ENCODE measurements around the gene TFDP2.
"Not testable (repeated sequence)": the region's sequence is repeated elsewhere in the genome, so short reads cannot be mapped to it uniquely, and the experiment has no call there.

Gene TFDP2

DNA sequence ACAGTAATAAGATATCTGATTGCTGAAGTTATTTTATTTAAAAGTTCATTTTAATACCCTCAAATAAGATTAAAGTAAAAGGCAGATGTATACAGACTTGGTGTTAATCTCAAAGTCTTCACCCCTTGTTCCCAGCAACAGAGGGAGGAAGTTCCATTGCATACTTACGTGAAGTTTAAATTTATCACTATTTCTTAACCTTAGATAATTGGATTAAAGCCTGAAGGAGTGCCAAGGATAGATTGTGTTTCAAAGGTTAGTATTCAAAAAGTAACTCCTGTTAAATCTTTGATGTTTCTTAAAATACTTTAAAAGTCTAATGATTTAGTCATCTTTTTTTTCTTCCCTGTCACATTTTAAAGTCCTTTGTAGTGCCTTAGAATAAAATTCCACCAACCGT is 233.6 kb downstream of the TFDP2 start:
- TF ChIP-seq, protein P1, sequence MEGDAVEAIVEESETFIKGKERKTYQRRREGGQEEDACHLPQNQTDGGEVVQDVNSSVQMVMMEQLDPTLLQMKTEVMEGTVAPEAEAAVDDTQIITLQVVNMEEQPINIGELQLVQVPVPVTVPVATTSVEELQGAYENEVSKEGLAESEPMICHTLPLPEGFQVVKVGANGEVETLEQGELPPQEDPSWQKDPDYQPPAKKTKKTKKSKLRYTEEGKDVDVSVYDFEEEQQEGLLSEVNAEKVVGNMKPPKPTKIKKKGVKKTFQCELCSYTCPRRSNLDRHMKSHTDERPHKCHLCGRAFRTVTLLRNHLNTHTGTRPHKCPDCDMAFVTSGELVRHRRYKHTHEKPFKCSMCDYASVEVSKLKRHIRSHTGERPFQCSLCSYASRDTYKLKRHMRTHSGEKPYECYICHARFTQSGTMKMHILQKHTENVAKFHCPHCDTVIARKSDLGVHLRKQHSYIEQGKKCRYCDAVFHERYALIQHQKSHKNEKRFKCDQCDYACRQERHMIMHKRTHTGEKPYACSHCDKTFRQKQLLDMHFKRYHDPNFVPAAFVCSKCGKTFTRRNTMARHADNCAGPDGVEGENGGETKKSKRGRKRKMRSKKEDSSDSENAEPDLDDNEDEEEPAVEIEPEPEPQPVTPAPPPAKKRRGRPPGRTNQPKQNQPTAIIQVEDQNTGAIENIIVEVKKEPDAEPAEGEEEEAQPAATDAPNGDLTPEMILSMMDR (IDR thresholded peaks at IDR 0.05; ENCODE audit: borderline replicate concordance, control extremely low read depth, extremely low read depth, insufficient read depth, missing control alignments): no peak
- in situ Hi-C loops (cut with MboI; ENCODE audit: low sequenced_read_pairs, unreplicated experiment): no loop called here
- no peak for DNase-seq (ENCODE audit: low spot score)

DNA sequence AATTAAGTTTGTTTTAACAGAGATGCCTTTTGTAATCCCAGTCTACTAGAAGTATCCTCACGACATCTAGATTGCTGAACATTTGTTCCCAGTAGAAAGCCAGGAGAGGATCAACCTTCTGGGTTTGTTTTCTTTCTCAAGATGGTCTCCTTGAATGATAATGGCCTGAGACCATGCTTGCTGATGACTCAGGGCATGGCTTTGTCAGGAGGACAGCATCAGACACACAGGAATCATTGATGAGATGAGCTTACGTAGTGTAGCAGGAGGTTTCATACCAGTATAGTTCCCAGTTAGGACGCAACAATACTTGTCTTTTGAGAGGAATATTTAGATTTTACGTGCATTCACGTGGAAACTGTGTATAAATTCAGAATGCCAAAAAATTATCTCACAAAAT is 234.3 kb downstream of the TFDP2 start:
- TF ChIP-seq, protein P1 (IDR thresholded peaks at IDR 0.05; ENCODE audit: borderline replicate concordance, control extremely low read depth, extremely low read depth, insufficient read depth, missing control alignments): no peak
- in situ Hi-C loops (cut with MboI; ENCODE audit: low sequenced_read_pairs, unreplicated experiment): no loop called here
- DNase-seq (ENCODE audit: low spot score): no peak

- no peak for DNase-seq (ENCODE audit: low spot score)
- in situ Hi-C loops (cut with MboI; ENCODE audit: low sequenced_read_pairs, unreplicated experiment): no loop called here
- TF ChIP-seq, protein P1 (IDR thresholded peaks at IDR 0.05; ENCODE audit: borderline replicate concordance, control extremely low read depth, extremely low read depth, insufficient read depth, missing control alignments): no peak
Observed at GRCh38 chr3:141914311-141914710, 235.0 kb downstream of the TFDP2 start.

GRCh38 chr3:141913150-141913811 is 236.1 kb downstream of the TFDP2 start:
- peak; percentile 61 for DNase-seq (ENCODE audit: low spot score)

DNA sequence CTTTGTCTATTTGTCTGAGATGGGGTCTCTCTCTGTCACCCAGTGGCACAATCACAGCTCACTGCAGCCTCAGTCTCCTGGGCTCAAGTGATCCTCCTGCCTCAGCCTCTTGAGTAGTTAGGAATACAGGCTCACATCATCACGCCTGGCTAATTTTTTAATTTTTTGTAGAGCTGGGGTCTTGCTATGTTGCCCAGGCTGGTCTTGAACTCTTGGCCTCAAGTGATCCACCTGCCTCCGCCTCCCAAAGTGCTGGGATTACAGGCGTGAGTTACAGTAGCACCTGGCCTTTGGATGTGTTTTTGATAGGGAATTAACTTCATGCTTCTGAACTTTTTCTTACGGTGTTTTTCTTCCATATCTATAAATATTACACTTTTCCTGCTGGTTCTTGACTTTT is 239.4 kb downstream of the TFDP2 start:
- DNase-seq (ENCODE audit: low spot score); in situ Hi-C loops (cut with MboI; ENCODE audit: low sequenced_read_pairs, unreplicated experiment): not testable (repeated sequence)

More at GRCh38 chr3:141913150-141913811, 236.1 kb downstream of the TFDP2 start:
- TF ChIP-seq, protein P1 (IDR thresholded peaks at IDR 0.05; ENCODE audit: borderline replicate concordance, control extremely low read depth, extremely low read depth, insufficient read depth, missing control alignments): peak; percentile 52
- in situ Hi-C loops (cut with MboI; ENCODE audit: low sequenced_read_pairs, unreplicated experiment): no loop called here

GRCh38 chr3:141909408-141909807 is 239.9 kb downstream of the TFDP2 start:
- in situ Hi-C loops (cut with MboI; ENCODE audit: low sequenced_read_pairs, unreplicated experiment): no loop called here
- DNase-seq (ENCODE audit: low spot score): no peak
- TF ChIP-seq, protein P1 (IDR thresholded peaks at IDR 0.05; ENCODE audit: borderline replicate concordance, control extremely low read depth, extremely low read depth, insufficient read depth, missing control alignments): no peak

GRCh38 chr3:141905129-141905528 is 244.2 kb downstream of the TFDP2 start:
- in situ Hi-C loops (cut with MboI; ENCODE audit: low sequenced_read_pairs, unreplicated experiment): no loop called here
- TF ChIP-seq, protein P1 (IDR thresholded peaks at IDR 0.05; ENCODE audit: borderline replicate concordance, control extremely low read depth, extremely low read depth, insufficient read depth, missing control alignments): no peak
- no peak for DNase-seq (ENCODE audit: low spot score)

All from GM13976 (cell line).